MM.1S (cell line): ENCODE measurements around the gene NAA80.

ENCODE experiments used
- CTCF ChIP-seq: fragments of 300-600 bp; sonication (generic); IDR thresholded peaks from 2 replicates; pipeline ENCODE4 v1.5.1; 2016; ENCODE audit warnings: antibody characterized with exemption, low read length, mixed read lengths
- EZH2 ChIP-seq: fragments of 300-600 bp; sonication (generic); optimal IDR thresholded peaks from 2 replicates; pipeline ENCODE3; 2017; ENCODE audit warnings: low read depth, mild to moderate bottlenecking, antibody characterized with exemption, low read length, mixed read lengths
- EZH2phosphoT487 ChIP-seq: fragments of 300-600 bp; sonication (generic); IDR thresholded peaks from 2 replicates; pipeline ENCODE4 v1.6.1; 2018; ENCODE audit warnings: antibody characterized with exemption, low read length

- no peak for TF ChIP-seq CTCF
- TF ChIP-seq EZH2: no peak
- TF ChIP-seq EZH2phosphoT487: no peak
These were observed 31.8 kb downstream of the NAA80 start for GRCh38 chr3:50267280-50267913.
